Ishikawa (cell line): ENCODE measurements around the gene TMEM53.

Source experiments
- CEBPB ChIP-seq: IDR thresholded peaks from 2 replicates; pipeline ENCODE4 v1.6.1; 2012
- CREB1 ChIP-seq: IDR thresholded peaks from 2 replicates; pipeline ENCODE4 v1.6.1; 2012; ENCODE audit warnings: low read depth
- EGR1 ChIP-seq: IDR thresholded peaks from 2 replicates; pipeline ENCODE4 v1.6.1; 2012
- EP300 ChIP-seq: IDR thresholded peaks from 2 replicates; pipeline ENCODE4 v1.6.1; 2012; ENCODE audit warnings: borderline replicate concordance
- FOXM1 ChIP-seq: IDR thresholded peaks from 2 replicates; pipeline ENCODE4 v1.6.1; 2012; ENCODE audit warnings: low read depth, borderline replicate concordance
- NFIC ChIP-seq: IDR thresholded peaks from 2 replicates; pipeline ENCODE4 v1.6.1; 2012
- RAD21 ChIP-seq: IDR thresholded peaks from 2 replicates; pipeline ENCODE4 v1.6.1; 2012; ENCODE audit warnings: low read depth
- TAF1 ChIP-seq: IDR thresholded peaks from 2 replicates; pipeline ENCODE4 v1.6.1; 2012; ENCODE audit warnings: low read depth, mild to moderate bottlenecking
- TCF12 ChIP-seq: IDR thresholded peaks from 2 replicates; pipeline ENCODE4 v1.6.1; 2012; ENCODE audit warnings: low read depth
- TEAD4 ChIP-seq: IDR thresholded peaks from 2 replicates; pipeline ENCODE4 v1.6.1; 2012
- YY1 ChIP-seq: IDR thresholded peaks from 2 replicates; pipeline ENCODE4 v1.6.1; 2012; ENCODE audit warnings: low read depth
- ZBTB7A ChIP-seq: IDR thresholded peaks from 2 replicates; pipeline ENCODE4 v1.6.1; 2012; ENCODE audit warnings: low read depth
- TF ChIP-seq, protein P1 (sequence below): IDR thresholded peaks from 2 replicates; pipeline ENCODE4 v1.6.1; 2012; ENCODE audit warnings: low read depth, mild to moderate bottlenecking
- TF ChIP-seq, protein P2 (sequence below): IDR thresholded peaks from 2 replicates; pipeline ENCODE4 v1.6.1; 2012
- TF ChIP-seq, protein P3 (sequence below): IDR thresholded peaks from 2 replicates; pipeline ENCODE4 v1.6.1; 2012

The TMEM53 gene

DNA sequence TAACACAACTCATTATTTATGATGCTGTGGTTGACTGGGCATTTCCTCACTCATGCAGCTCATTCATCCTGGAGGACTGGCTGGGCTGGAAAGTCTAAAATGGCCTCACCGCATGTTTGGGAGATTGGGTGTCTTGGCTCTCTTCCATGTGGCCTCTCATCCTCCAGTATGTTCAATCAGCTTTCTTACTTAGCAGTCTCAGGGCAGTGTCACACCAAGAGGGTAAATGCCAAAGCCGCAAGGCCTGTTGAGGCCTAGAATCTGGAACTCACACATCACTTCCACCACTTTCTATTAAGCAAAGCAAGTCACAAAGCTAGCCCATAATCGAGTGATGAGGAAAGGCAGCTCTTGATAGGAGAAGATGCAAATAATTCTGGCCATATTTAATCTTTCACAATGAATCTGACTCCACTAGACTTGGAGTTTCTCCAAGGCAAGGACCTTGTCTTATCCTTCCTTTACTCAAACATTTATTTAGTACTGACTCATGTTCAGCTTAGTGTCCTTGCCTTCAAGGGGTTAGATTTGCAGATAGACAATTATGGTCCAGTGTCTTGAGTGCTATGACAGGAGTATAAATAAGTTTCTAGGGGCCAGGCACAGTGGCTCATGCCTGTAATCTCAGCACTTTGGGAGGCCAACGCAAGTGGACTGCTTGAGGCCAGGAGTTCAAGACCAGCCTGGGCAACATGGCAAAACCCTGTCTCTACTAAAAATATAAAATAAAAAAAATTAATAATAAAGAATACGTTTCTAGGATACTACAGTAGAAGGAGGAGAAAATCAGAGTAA is 45.1 kb downstream of the TMEM53 start:
- TF ChIP-seq TCF12: 0 out of 2 replicates have a peak, but pooled peaks have one; percentile 19
- no peak for TF ChIP-seq CREB1
- TF ChIP-seq EP300: no peak
- TF ChIP-seq TEAD4: peak; percentile 54; the same call in 1 of the 2 replicates
- TF ChIP-seq ZBTB7A: no peak
- TF ChIP-seq YY1: peak; percentile 56; the same call in 1 of the 2 replicates
- TF ChIP-seq, protein P1, sequence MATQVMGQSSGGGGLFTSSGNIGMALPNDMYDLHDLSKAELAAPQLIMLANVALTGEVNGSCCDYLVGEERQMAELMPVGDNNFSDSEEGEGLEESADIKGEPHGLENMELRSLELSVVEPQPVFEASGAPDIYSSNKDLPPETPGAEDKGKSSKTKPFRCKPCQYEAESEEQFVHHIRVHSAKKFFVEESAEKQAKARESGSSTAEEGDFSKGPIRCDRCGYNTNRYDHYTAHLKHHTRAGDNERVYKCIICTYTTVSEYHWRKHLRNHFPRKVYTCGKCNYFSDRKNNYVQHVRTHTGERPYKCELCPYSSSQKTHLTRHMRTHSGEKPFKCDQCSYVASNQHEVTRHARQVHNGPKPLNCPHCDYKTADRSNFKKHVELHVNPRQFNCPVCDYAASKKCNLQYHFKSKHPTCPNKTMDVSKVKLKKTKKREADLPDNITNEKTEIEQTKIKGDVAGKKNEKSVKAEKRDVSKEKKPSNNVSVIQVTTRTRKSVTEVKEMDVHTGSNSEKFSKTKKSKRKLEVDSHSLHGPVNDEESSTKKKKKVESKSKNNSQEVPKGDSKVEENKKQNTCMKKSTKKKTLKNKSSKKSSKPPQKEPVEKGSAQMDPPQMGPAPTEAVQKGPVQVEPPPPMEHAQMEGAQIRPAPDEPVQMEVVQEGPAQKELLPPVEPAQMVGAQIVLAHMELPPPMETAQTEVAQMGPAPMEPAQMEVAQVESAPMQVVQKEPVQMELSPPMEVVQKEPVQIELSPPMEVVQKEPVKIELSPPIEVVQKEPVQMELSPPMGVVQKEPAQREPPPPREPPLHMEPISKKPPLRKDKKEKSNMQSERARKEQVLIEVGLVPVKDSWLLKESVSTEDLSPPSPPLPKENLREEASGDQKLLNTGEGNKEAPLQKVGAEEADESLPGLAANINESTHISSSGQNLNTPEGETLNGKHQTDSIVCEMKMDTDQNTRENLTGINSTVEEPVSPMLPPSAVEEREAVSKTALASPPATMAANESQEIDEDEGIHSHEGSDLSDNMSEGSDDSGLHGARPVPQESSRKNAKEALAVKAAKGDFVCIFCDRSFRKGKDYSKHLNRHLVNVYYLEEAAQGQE: no peak
- TF ChIP-seq FOXM1: no peak
- TF ChIP-seq, protein P2, sequence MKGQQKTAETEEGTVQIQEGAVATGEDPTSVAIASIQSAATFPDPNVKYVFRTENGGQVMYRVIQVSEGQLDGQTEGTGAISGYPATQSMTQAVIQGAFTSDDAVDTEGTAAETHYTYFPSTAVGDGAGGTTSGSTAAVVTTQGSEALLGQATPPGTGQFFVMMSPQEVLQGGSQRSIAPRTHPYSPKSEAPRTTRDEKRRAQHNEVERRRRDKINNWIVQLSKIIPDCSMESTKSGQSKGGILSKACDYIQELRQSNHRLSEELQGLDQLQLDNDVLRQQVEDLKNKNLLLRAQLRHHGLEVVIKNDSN: no peak
- TF ChIP-seq NFIC: peak; percentile 47
- no peak for TF ChIP-seq TAF1
- no peak for TF ChIP-seq RAD21
- TF ChIP-seq EGR1: no peak

DNA sequence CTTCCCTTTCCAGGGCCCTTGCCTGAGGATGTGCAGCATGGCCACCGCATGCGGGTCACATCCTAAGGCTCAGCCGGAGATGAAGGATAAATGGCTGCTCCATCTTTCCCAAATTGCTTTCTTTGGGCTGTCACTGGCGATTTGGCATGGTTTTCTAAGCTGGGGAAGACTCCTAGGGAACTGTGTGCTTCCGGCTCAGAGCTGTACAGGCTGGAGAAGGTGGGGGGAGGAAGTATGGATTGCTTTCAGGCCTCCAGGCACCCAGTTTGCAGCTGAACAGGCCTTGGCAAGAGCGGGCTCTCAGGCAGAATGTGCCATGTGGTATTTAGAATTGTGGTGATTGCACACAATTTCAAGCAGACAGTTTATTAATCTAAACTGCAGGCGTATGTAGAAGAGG is 48.9 kb downstream of the TMEM53 start:
- TF ChIP-seq EGR1 (no peak), NFIC (no peak), EP300 (no peak), ZBTB7A (no peak), TCF12 (no peak), TEAD4 (no peak)
- TF ChIP-seq, protein P2: no peak
- TF ChIP-seq, protein P3, sequence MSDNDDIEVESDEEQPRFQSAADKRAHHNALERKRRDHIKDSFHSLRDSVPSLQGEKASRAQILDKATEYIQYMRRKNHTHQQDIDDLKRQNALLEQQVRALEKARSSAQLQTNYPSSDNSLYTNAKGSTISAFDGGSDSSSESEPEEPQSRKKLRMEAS: no peak

DNA sequence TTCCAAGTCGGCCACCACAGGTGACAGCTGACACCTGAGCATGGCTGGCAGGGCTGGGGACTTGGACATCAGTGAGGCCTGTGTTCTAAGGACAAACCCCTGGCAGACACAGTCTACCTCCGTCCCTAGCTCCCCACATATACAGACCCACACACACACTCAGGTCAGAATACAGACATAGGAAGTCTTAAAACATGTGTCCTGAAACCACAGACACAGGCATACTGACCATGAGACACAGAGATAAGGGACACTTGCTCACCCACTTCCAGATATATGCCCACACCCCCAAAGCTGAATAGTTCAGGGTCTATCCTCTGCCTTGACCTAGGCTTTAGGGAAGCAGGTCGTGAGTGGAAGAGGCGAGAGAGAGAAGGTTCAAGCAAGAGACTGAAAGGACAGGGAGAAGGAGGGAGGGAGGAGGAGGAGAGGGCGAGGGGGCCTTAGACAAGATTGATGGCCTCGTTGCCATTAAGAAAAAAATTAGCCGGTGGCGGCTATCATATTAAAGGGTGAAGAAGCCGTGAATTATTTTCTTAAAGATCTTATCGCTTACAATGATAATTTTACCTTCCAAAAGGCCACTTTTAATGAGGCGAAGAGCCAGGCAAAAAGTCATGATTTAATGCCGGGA is 49.9 kb downstream of the TMEM53 start:
- no peak for TF ChIP-seq EGR1
- no peak for TF ChIP-seq RAD21
- TF ChIP-seq TCF12: no peak
- TF ChIP-seq, protein P2: no peak
- TF ChIP-seq FOXM1: no peak
- TF ChIP-seq, protein P1: no peak
- no peak for TF ChIP-seq TAF1
- TF ChIP-seq, protein P3: no peak
- TF ChIP-seq CEBPB: no peak
- TF ChIP-seq TEAD4: no peak
- no peak for TF ChIP-seq ZBTB7A
- TF ChIP-seq NFIC: no peak
- no peak for TF ChIP-seq CREB1
- no peak for TF ChIP-seq YY1

DNA sequence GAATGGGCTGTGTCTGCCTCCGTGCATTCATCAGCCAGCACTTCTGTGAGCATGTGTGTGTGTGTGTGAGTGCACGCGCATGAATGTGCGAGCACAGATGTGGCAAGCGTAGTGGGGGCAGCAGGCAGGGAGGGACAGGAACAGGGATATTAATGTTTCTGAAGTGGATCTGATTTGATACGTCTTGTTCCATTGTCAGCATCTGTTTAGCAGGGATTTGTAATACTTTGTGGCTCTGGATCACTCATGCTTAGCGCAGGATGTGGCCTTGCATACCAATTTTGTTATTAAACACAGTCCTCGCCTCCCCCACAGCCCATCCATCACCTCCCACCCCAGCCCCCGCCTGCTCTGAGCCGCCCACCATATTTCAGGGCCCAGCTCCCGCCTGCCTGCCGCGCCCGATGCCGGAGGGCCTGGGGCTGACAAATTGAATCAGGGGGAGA is 52.4 kb downstream of the TMEM53 start:
- no peak for TF ChIP-seq TEAD4
- no peak for TF ChIP-seq RAD21
- no peak for TF ChIP-seq NFIC
- TF ChIP-seq TAF1: no peak
- no peak for TF ChIP-seq EP300
- no peak for TF ChIP-seq FOXM1
- TF ChIP-seq YY1: no peak
- TF ChIP-seq EGR1: no peak

DNA sequence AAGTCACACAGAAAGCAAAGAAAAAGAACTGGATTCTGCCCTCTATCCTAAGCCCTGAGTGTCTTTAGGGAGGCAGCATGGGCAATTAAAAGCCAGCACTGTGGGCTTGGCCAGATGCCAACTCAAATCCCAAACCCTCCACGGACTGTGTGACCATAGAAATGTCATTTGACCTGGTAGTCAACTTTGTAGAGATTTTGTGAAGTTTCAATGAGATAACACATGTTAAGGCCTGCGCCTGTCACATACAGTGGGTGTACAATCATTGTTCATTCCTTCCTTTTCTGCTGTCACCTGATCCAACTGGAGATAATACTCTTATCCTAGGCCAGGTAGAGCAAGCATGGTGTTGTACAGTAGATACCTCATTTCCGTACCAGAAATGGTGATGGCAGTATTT is 54.2 kb downstream of the TMEM53 start:
- TF ChIP-seq NFIC: peak; percentile 68
- TF ChIP-seq TAF1: no peak
